HG03060 (cell line): Measurements from ENCODE around the gene TMEM120B.

Source experiments
- ATAC-seq: cut with Tn5 transposase; IDR thresholded peaks from one replicate; pipeline ENCODE4 v1.9.1; 2021; ENCODE audit warnings: low read depth, moderate number of reproducible peaks; ENCODE audit not compliant: unreplicated experiment

Gene TMEM120B

GRCh38 chr12:121829250-121829918 is 116.8 kb downstream of the TMEM120B start:
- no peak for ATAC-seq

- no peak for ATAC-seq
Measured at GRCh38 chr12:121830134-121830533, 117.6 kb downstream of the TMEM120B start.

GRCh38 chr12:121830588-121831265 is 118.2 kb downstream of the TMEM120B start:
- ATAC-seq, result no peak
